HG03066 (cell line): ENCODE data around the gene GRIA3.

ENCODE experiments used
- ATAC-seq: cut with Tn5 transposase; IDR thresholded peaks from one replicate; pipeline ENCODE4 v1.9.1; 2021; ENCODE audit warnings: low read depth; ENCODE audit not compliant: unreplicated experiment

The GRIA3 gene

GRCh38 chrX:123442764-123443163 is 258.7 kb downstream of the GRIA3 start:
- ATAC-seq, result no peak

- ATAC-seq, result no peak
These were observed 263.4 kb downstream of the GRIA3 start for GRCh38 chrX:123447506-123447905.

GRCh38 chrX:123449335-123449734 is 265.3 kb downstream of the GRIA3 start:
- ATAC-seq, result no peak

- no peak for ATAC-seq
These were observed 266.1 kb downstream of the GRIA3 start for GRCh38 chrX:123450222-123450621.

- no peak for ATAC-seq
These were observed 270.8 kb downstream of the GRIA3 start for GRCh38 chrX:123454712-123455431.

- ATAC-seq, result no peak
These were observed 271.6 kb downstream of the GRIA3 start for GRCh38 chrX:123455693-123456092.

- no peak for ATAC-seq
These were observed 280.6 kb downstream of the GRIA3 start for GRCh38 chrX:123464709-123465108.

GRCh38 chrX:123468481-123468880 is 284.4 kb downstream of the GRIA3 start:
- no peak for ATAC-seq

- no peak for ATAC-seq
These were observed 291.1 kb downstream of the GRIA3 start for GRCh38 chrX:123475068-123475724.

GRCh38 chrX:123476611-123477219 is 292.6 kb downstream of the GRIA3 start:
- no peak for ATAC-seq

- no peak for ATAC-seq
These were observed 293.6 kb downstream of the GRIA3 start for GRCh38 chrX:123477673-123478072.

GRCh38 chrX:123481913-123482851 is 298.1 kb downstream of the GRIA3 start:
- ATAC-seq, result no peak

- no peak for ATAC-seq
These were observed 302.2 kb downstream of the GRIA3 start for GRCh38 chrX:123486297-123486696.

GRCh38 chrX:123487236-123487635 is 303.2 kb downstream of the GRIA3 start:
- ATAC-seq, result no peak

GRCh38 chrX:123487669-123488068 is 303.6 kb downstream of the GRIA3 start:
- ATAC-seq, result no peak

GRCh38 chrX:123489011-123489410 is 304.9 kb downstream of the GRIA3 start:
- ATAC-seq, result no peak

- ATAC-seq, result no peak
These were observed 309.8 kb downstream of the GRIA3 start for GRCh38 chrX:123493857-123494256.

GRCh38 chrX:123499787-123500186 is 315.7 kb downstream of the GRIA3 start:
- ATAC-seq, result no peak

GRCh38 chrX:123504047-123504446 is 320.0 kb downstream of the GRIA3 start:
- no peak for ATAC-seq

- no peak for ATAC-seq
These were observed 320.7 kb downstream of the GRIA3 start for GRCh38 chrX:123504630-123505270.
